ENCODE results near the gene ERCC1. TPM values are rescaled to one million over a fixed set of nuclear protein-coding genes. Genes with fewer than 3 reads are reported as not detected.

The ERCC1 gene
- total RNA-seq, 1 experiment from 2014 or later = 62.4 TPM

DNA sequence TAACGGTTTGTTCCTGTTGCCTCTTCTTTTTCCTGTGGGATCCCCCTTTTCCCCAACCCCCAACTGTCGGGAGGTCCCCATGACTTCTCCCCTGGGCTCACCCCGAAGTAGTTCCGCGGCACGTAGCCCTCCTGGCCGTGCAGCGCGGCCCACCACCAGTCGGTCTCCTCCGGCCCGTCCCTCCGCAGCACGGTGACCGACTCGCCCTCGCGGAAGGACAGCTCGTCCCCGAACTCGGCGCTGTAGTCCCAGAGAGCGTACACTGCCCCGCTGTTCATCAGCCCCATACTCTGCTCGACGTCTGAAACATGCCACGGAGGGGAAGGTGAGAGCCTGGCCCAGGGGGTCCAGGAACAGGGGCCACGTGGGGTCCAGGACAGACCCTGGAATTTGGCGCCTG, 41.3 kb downstream of the ERCC1 start:
- Histone ChIP-seq H2BK12ac (ENCODE audit: insufficient read length, low read depth, low read length) (peak overlapping the region; percentile 94), H3K27ac (ENCODE audit: insufficient read length, low read depth, low read length) (no peak overlapping the region), H3K56ac (ENCODE audit: insufficient read length, low read depth, low read length) (no peak overlapping the region), H4K5ac (ENCODE audit: insufficient read length, low read depth, low read length) (no peak overlapping the region), H2BK20ac (ENCODE audit: low read depth, low read length, poor library complexity, severe bottlenecking) (no peak overlapping the region), H3K4ac (ENCODE audit: low read depth, low read length) (no peak overlapping the region), H4K20me1 (ENCODE audit: control insufficient read depth, insufficient read depth, insufficient read length) (no peaks in the 10 kb centered on the region), H2BK120ac (ENCODE audit: low read depth, low read length, poor library complexity, severe bottlenecking) (no peak overlapping the region), H3K18ac (ENCODE audit: insufficient read length, low read depth, low read length) (no peak overlapping the region), H2AFZ (ENCODE audit: low read length) (no peak overlapping the region), H3K14ac (ENCODE audit: insufficient read depth, low read length) (no peak overlapping the region), H3K27me3 (ENCODE audit: insufficient read depth, low read length) (peaks cover 15% of the 10 kb centered on the region; the same call in 1 of the 2 replicates), H3K23me2 (ENCODE audit: insufficient read length, low read depth, low read length, poor library complexity, severe bottlenecking) (peaks cover 12% of the 10 kb centered on the region), H2AK5ac (ENCODE audit: insufficient read length, low read length) (no peak overlapping the region), H4K91ac (ENCODE audit: insufficient read length, low read depth, low read length) (no peak overlapping the region), H3K4me2 (ENCODE audit: insufficient read depth, insufficient read length, low read length) (no peak overlapping the region), H3K23ac (ENCODE audit: insufficient read length, low read depth, low read length) (no peak overlapping the region), H2BK15ac (ENCODE audit: low read depth, low read length) (peak overlapping the region; percentile 97), H3K79me2 (ENCODE audit: insufficient read depth, low read length) (no peaks in the 10 kb centered on the region), H3K4me1 (ENCODE audit: insufficient read depth, low read length) (no peaks in the 10 kb centered on the region), H3K79me1 (ENCODE audit: insufficient read depth, low read depth, low read length, poor library complexity, severe bottlenecking) (no peaks in the 10 kb centered on the region), H4K8ac (replicated peaks; ENCODE audit: insufficient read length, low read depth, low read length) (no peak overlapping the region), H3K9ac (ENCODE audit: extremely low read depth, insufficient read length, low read length) (no peak overlapping the region), H2BK5ac (ENCODE audit: insufficient read length, low read length) (no peak overlapping the region), H3T11ph (ENCODE audit: low read length) (no peak overlapping the region), H3K9me3 (ENCODE audit: control insufficient read depth, low read depth, low read length) (no peaks in the 10 kb centered on the region)
- Mint-ChIP-seq H3K9me3 (no peaks in the 10 kb centered on the region), H3K36me3 (ENCODE audit: insufficient read depth in 1 of 3, low read depth in 3 of 3) (peaks cover 0 to 7% (median 3%) of the 10 kb centered on the region in 3 experiments; a peak in 2 of 7 replicates), H3K27me3 (ENCODE audit: low read depth) (peaks cover 7% of the 10 kb centered on the region), H3K4me1 (peaks cover 2 to 9% of the 10 kb centered on the region in 2 experiments; a peak in 3 of 4 replicates), H3K27ac (peak overlapping the region in 2 of 3 experiments; percentile 44 to 70; a peak in 3 of 7 replicates), H3K4me3 (peak overlapping the region in 1 of 2 experiments; percentile 4; a peak in 1 of 5 replicates)
- TF ChIP-seq, protein P1, sequence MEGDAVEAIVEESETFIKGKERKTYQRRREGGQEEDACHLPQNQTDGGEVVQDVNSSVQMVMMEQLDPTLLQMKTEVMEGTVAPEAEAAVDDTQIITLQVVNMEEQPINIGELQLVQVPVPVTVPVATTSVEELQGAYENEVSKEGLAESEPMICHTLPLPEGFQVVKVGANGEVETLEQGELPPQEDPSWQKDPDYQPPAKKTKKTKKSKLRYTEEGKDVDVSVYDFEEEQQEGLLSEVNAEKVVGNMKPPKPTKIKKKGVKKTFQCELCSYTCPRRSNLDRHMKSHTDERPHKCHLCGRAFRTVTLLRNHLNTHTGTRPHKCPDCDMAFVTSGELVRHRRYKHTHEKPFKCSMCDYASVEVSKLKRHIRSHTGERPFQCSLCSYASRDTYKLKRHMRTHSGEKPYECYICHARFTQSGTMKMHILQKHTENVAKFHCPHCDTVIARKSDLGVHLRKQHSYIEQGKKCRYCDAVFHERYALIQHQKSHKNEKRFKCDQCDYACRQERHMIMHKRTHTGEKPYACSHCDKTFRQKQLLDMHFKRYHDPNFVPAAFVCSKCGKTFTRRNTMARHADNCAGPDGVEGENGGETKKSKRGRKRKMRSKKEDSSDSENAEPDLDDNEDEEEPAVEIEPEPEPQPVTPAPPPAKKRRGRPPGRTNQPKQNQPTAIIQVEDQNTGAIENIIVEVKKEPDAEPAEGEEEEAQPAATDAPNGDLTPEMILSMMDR (conservative IDR thresholded peaks at IDR 0.05) = no peak
- WGBS (ENCODE audit: extremely low coverage, insufficient read length, low lambda C conversion rate) = no CpG with 5 or more reads among the region's 29 CpGs
- no peak for DNase-seq

All from H9 (cell line).